IgD-negative memory B cell (primary cell): Measurements from ENCODE around the gene CORO2B. TPM values are rescaled to one million over a fixed set of nuclear protein-coding genes. Genes with fewer than 3 reads are reported as not detected.
A peak's percentile ranks its signal among the peaks of the same experiment; 100 is the strongest.
"Not testable (repeated sequence)": the region's sequence is repeated elsewhere in the genome, so short reads cannot be mapped to it uniquely, and the experiment has no call there.

Experiments used
- H3K27ac Mint-ChIP-seq, 3 donors: one replicate each; pipeline ENCODE4 v1.8.0; 2020 to 2022; ENCODE audit warnings: mild to moderate bottlenecking in 3 of 3, mixed read lengths in 3 of 3, moderate library complexity in 1 of 3
- H3K27me3 Mint-ChIP-seq: one replicate; pipeline ENCODE4 v1.8.0; 2021; ENCODE audit warnings: mixed read lengths
- H3K36me3 Mint-ChIP-seq: one replicate; pipeline ENCODE4 v1.8.0; 2020; ENCODE audit warnings: mild to moderate bottlenecking, mixed read lengths
- H3K4me1 Mint-ChIP-seq, 3 donors: one replicate each; pipeline ENCODE4 v1.8.0; 2020 to 2022; ENCODE audit warnings: mixed read lengths in 3 of 3, mild to moderate bottlenecking in 1 of 3
- H3K4me3 Mint-ChIP-seq, 4 donors: one replicate each; pipeline ENCODE4 v1.8.0; 2020 to 2022; ENCODE audit warnings: mild to moderate bottlenecking in 4 of 4, mixed read lengths in 4 of 4, moderate library complexity in 3 of 4
- H3K9me3 Mint-ChIP-seq, 3 donors: one replicate each; pipeline ENCODE4 v1.8.0; 2020 to 2021; ENCODE audit warnings: mixed read lengths in 3 of 3, mild to moderate bottlenecking in 1 of 3
- polyA plus RNA-seq: library from polyadenylated mRNA; unstranded; fragments of 300-500 nt; fragmentation: Illumina TruSeq; gene quantifications from one replicate; pipeline ENCODE4 v1.2.3, GENCODE V29; 2021

CORO2B gene
- polyA plus RNA-seq, 1 donor from 2014 or later = 0.94 TPM

- no peak overlapping the region for H3K4me3 Mint-ChIP-seq
- peaks cover 14 to 21% (median 21%) of the 10 kb centered on the region in 3 donors for H3K4me1 Mint-ChIP-seq
- H3K36me3 Mint-ChIP-seq = peaks cover 6% of the 10 kb centered on the region
These were observed 59.1 kb downstream of the CORO2B start for GRCh38 chr15:68637767-68638404.

GRCh38 chr15:68638953-68639515 lies 60.2 kb downstream of the CORO2B start:
- Mint-ChIP-seq H3K4me1 (peaks cover 3 to 12% (median 11%) of the 10 kb centered on the region in 3 donors), H3K27ac (peak overlapping the region in 1 of 3 donors; percentile 48), H3K36me3 (peaks cover 4% of the 10 kb centered on the region), H3K4me3 (no peak overlapping the region), H3K27me3 (peaks cover 2% of the 10 kb centered on the region), H3K9me3 (no peaks in the 10 kb centered on the region)

More at GRCh38 chr15:68637767-68638404, 59.1 kb downstream of the CORO2B start:
- no peaks in the 10 kb centered on the region for H3K27me3 Mint-ChIP-seq
- no peaks in the 10 kb centered on the region for H3K9me3 Mint-ChIP-seq
- no peak overlapping the region for H3K27ac Mint-ChIP-seq

GRCh38 chr15:68639926-68640600 lies 61.3 kb downstream of the CORO2B start:
- peaks cover 4% of the 10 kb centered on the region for H3K36me3 Mint-ChIP-seq
- no peak overlapping the region for H3K4me3 Mint-ChIP-seq
- H3K27me3 Mint-ChIP-seq = peaks cover 3% of the 10 kb centered on the region
- peaks cover 0 to 5% (median 4%) of the 10 kb centered on the region in 3 donors for H3K4me1 Mint-ChIP-seq
- no peak overlapping the region for H3K27ac Mint-ChIP-seq
- H3K9me3 Mint-ChIP-seq = no peaks in the 10 kb centered on the region

- no peak overlapping the region for H3K4me3 Mint-ChIP-seq
- H3K27me3 Mint-ChIP-seq = peaks cover 3% of the 10 kb centered on the region
- peaks cover 0 to 1% (median 0%) of the 10 kb centered on the region in 3 donors for H3K4me1 Mint-ChIP-seq
- peaks cover 6% of the 10 kb centered on the region for H3K36me3 Mint-ChIP-seq
- H3K27ac Mint-ChIP-seq = no peak overlapping the region
- no peaks in the 10 kb centered on the region for H3K9me3 Mint-ChIP-seq
These were observed 62.1 kb downstream of the CORO2B start for GRCh38 chr15:68640791-68641331.

GRCh38 chr15:68641376-68641775 lies 62.6 kb downstream of the CORO2B start:
- peaks cover 0 to 3% (median 0%) of the 10 kb centered on the region in 3 donors for H3K4me1 Mint-ChIP-seq
- H3K36me3 Mint-ChIP-seq = peaks cover 6% of the 10 kb centered on the region
- peaks cover 3% of the 10 kb centered on the region for H3K27me3 Mint-ChIP-seq
- no peaks in the 10 kb centered on the region for H3K9me3 Mint-ChIP-seq
- H3K4me3 Mint-ChIP-seq = no peak overlapping the region
- H3K27ac Mint-ChIP-seq = no peak overlapping the region

GRCh38 chr15:68642491-68642845 lies 63.7 kb downstream of the CORO2B start:
- Mint-ChIP-seq H3K36me3 (peaks cover 6% of the 10 kb centered on the region), H3K4me3 (no peak overlapping the region), H3K9me3 (no peaks in the 10 kb centered on the region), H3K27me3 (peaks cover 8% of the 10 kb centered on the region), H3K4me1 (peaks cover 0 to 3% (median 0%) of the 10 kb centered on the region in 3 donors), H3K27ac (peak overlapping the region in 1 of 3 donors; percentile 23)

- H3K4me1 Mint-ChIP-seq = peaks cover 0 to 2% (median 0%) of the 10 kb centered on the region in 3 donors
- H3K27ac Mint-ChIP-seq = no peak overlapping the region
- H3K4me3 Mint-ChIP-seq = no peak overlapping the region
- no peaks in the 10 kb centered on the region for H3K9me3 Mint-ChIP-seq
- H3K36me3 Mint-ChIP-seq = peaks cover 6% of the 10 kb centered on the region
- H3K27me3 Mint-ChIP-seq = peaks cover 8% of the 10 kb centered on the region
These were observed 64.5 kb downstream of the CORO2B start for GRCh38 chr15:68643216-68643830.

GRCh38 chr15:68644083-68644904 lies 65.5 kb downstream of the CORO2B start:
- peaks cover 6% of the 10 kb centered on the region for H3K36me3 Mint-ChIP-seq
- H3K4me3 Mint-ChIP-seq = no peak overlapping the region
- H3K27me3 Mint-ChIP-seq = peaks cover 8% of the 10 kb centered on the region
- H3K27ac Mint-ChIP-seq = no peak overlapping the region
- peaks cover 0 to 2% (median 1%) of the 10 kb centered on the region in 3 donors for H3K4me1 Mint-ChIP-seq
- H3K9me3 Mint-ChIP-seq = no peaks in the 10 kb centered on the region

- Mint-ChIP-seq H3K4me3 (no peak overlapping the region), H3K4me1 (peaks cover 0 to 4% (median 3%) of the 10 kb centered on the region in 3 donors), H3K27ac (no peak overlapping the region), H3K9me3 (no peaks in the 10 kb centered on the region), H3K36me3 (peaks cover 6% of the 10 kb centered on the region), H3K27me3 (peaks cover 8% of the 10 kb centered on the region)
These were observed 66.2 kb downstream of the CORO2B start for GRCh38 chr15:68644996-68645395.

- Mint-ChIP-seq H3K27ac (no peak overlapping the region), H3K27me3 (peaks cover 8% of the 10 kb centered on the region), H3K4me1 (peaks cover 0 to 4% (median 3%) of the 10 kb centered on the region in 3 donors), H3K36me3 (peaks cover 2% of the 10 kb centered on the region), H3K9me3 (no peaks in the 10 kb centered on the region), H3K4me3 (no peak overlapping the region)
These were observed 67.4 kb downstream of the CORO2B start for GRCh38 chr15:68646156-68646555.

- peaks cover 0 to 4% (median 3%) of the 10 kb centered on the region in 3 donors for H3K4me1 Mint-ChIP-seq
- no peak overlapping the region for H3K4me3 Mint-ChIP-seq
- H3K36me3 Mint-ChIP-seq = peaks cover 2% of the 10 kb centered on the region
- H3K27ac Mint-ChIP-seq = no peak overlapping the region
- H3K9me3 Mint-ChIP-seq = no peaks in the 10 kb centered on the region
- peaks cover 8% of the 10 kb centered on the region for H3K27me3 Mint-ChIP-seq
These were observed 67.9 kb downstream of the CORO2B start for GRCh38 chr15:68646696-68647095.

GRCh38 chr15:68647361-68647760 lies 68.6 kb downstream of the CORO2B start:
- not testable (repeated sequence) for H3K36me3 Mint-ChIP-seq, H3K27me3 Mint-ChIP-seq, H3K27ac Mint-ChIP-seq, H3K9me3 Mint-ChIP-seq, H3K4me1 Mint-ChIP-seq
- peak overlapping the region in 1 of 4 donors; percentile 55 for H3K4me3 Mint-ChIP-seq

GRCh38 chr15:68650901-68651709 lies 72.3 kb downstream of the CORO2B start:
- Mint-ChIP-seq H3K27me3 (peaks cover 8% of the 10 kb centered on the region), H3K4me3 (no peak overlapping the region), H3K4me1 (peaks cover 0 to 3% (median 2%) of the 10 kb centered on the region in 3 donors), H3K9me3 (no peaks in the 10 kb centered on the region), H3K27ac (no peak overlapping the region), H3K36me3 (no peaks in the 10 kb centered on the region)
